Fibroblast of mammary gland (primary cell): ENCODE measurements around the gene LAMB3.

ENCODE experiments used
- DNase-seq: peaks from one replicate; pipeline ENCODE4 v3.0.0-alpha.2; 2010; ENCODE audit warnings: low read depth
- H3K4me3 ChIP-seq: 2 replicates; pipeline ENCODE4 v1.5.1; 2011; ENCODE audit warnings: low read depth, mild to moderate bottlenecking, low read length, moderate library complexity; ENCODE audit not compliant: control insufficient read depth
- CTCF ChIP-seq: conservative IDR thresholded peaks from 2 replicates; pipeline ENCODE4 v1.5.1; 2011; ENCODE audit warnings: low read depth, low read length, inconsistent platforms; ENCODE audit not compliant: control insufficient read depth, insufficient read depth

Gene LAMB3

GRCh38 chr1:209662879-209663327 is 10.7 kb upstream of the LAMB3 start:
- no peak for TF ChIP-seq CTCF
- no peak overlapping the region for H3K4me3 ChIP-seq
- DNase-seq: peak; percentile 51

- DNase-seq: no peak
- H3K4me3 ChIP-seq: no peak overlapping the region
- no peak for TF ChIP-seq CTCF
Measured at GRCh38 chr1:209661071-209661470, 8.8 kb upstream of the LAMB3 start.

DNA sequence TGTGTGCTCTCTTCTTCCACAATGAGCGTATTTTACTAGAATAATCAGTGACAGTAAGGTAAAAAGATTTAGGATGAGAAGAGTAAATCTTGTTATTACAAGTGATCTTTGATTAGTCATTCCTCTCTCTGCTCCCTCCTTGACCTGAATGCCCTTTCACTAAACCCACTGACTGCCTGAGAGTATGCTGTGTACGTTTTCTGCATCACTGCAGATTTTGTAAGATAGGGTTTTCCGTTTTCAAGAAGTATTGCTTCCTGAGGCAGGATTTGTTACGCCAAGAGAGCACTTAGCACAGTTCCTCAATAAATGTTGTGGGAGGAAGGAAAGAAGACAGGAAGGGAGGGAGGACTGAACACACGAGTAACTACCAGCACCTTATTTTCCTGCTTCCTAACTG is 7.7 kb upstream of the LAMB3 start:
- DNase-seq: no peak
- H3K4me3 ChIP-seq: no peak overlapping the region
- no peak for TF ChIP-seq CTCF

GRCh38 chr1:209657918-209658317 is 5.7 kb upstream of the LAMB3 start:
- DNase-seq: no peak
- TF ChIP-seq CTCF: no peak
- H3K4me3 ChIP-seq: no peak overlapping the region

DNA sequence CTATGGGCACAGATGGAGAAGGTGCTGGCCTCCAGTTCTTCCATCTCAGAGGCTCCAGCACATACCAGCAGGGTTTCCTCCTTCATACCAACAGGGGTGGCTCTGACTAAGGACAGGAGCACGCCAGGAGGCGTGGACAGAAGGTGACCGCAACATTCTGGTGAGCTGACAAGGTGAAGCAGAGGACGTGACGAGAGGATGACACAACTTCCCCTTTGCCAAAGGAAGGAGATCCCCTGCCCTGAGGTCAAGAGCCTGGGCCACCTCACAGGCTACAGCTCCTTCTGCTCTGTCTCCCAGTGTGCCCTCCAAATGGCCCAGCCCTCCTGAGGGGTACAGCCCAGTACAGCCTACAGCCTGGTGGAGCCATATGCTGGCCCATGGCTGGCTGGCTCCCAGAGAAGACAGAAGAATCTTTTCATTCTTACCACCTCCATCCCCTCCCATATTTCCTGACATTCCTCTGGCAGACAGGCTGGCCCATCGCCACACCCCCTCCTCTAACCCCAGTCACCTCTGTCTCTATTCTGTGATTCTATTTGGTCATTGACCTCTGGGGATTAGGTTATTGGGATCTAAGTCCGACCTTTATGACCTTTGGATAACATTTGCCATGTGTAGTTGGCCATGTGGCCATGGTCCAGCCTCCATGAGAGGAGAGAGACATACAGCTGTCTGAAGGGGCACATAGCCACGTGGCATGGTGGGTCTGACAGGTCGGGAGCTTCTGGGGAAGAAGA is 5.1 kb upstream of the LAMB3 start:
- no peak overlapping the region for H3K4me3 ChIP-seq
- DNase-seq: no peak
- no peak for TF ChIP-seq CTCF

DNA sequence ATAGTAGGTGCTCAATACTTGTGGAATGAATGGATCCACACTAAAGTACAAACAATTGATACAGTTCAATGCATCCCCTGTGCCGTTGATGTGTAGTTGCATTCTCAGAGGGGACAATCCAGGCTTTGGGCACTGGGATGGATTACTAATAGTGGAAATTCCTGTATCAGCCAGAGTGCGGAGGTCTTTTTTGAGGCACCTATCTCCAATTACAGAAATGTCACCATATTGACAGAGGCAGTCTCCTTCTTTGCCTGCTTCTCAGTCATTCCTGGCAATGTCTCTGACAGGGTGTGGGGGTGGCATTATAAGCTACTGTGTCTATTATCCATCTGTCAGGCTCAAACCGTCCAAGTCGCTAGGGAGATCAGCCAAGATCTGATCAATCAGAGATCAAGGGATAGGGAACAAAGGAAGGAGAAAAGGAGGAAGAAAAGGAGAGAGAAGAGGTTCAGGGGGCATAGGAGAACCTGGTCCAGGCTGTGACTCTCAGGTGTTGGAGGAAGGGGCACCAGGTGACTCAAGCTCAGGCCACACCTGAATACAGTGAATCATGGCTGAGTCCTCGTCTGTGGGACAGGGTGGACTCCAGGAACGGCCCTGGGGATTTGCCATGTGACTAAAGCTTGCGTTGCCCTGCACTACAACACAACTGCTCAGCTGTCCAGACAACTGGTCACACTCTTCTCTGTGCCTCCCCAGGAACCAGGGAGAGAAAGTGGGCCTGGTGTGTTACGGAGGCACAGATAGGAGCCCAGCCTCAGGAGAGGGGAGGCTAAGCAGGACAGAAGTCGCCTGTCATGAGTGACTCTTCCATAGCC is 3.4 kb upstream of the LAMB3 start:
- no peak for TF ChIP-seq CTCF

More for the DNA sequence above, 3.4 kb upstream of the LAMB3 start:
- no peak for DNase-seq
- no peak overlapping the region for H3K4me3 ChIP-seq
